Superior temporal gyrus (tissue), 1 donor: ENCODE data around the gene NOCT.
"Not testable (repeated sequence)": the region's sequence is repeated elsewhere in the genome, so short reads cannot be mapped to it uniquely, and the experiment has no call there.

Source experiments
- DNase-seq: peaks from one replicate; pipeline ENCODE4 v3.0.0-alpha.2; 2016; ENCODE audit errors: extremely low spot score

Gene NOCT

GRCh38 chr4:139015269-139015947 lies at the start of gene NOCT:
Gene NOCT, plus strand, starts transcription at chr4:139015781. Its CDS starts 201 bp downstream, at chr4:139015982.
- peak; percentile 88 for DNase-seq

- DNase-seq, result no peak
Observed at GRCh38 chr4:138967313-138967712, 48.3 kb upstream of the NOCT start.

GRCh38 chr4:138972956-138973801 lies 42.4 kb upstream of the NOCT start:
- no peak for DNase-seq

- DNase-seq, result no peak
Observed at GRCh38 chr4:138975225-138975624, 40.4 kb upstream of the NOCT start.

GRCh38 chr4:138976526-138976925 lies 39.1 kb upstream of the NOCT start:
- no peak for DNase-seq

GRCh38 chr4:138977524-138977923 lies 38.1 kb upstream of the NOCT start:
- DNase-seq, result no peak

- DNase-seq, result no peak
Observed at GRCh38 chr4:138978028-138978585, 37.5 kb upstream of the NOCT start.

GRCh38 chr4:138978600-138978999 lies 37.0 kb upstream of the NOCT start:
- no peak for DNase-seq

- DNase-seq, result no peak
Observed at GRCh38 chr4:138979742-138980141, 35.8 kb upstream of the NOCT start.

- DNase-seq, result peak; percentile 48
Observed at GRCh38 chr4:138981930-138982390, 33.6 kb upstream of the NOCT start.

- no peak for DNase-seq
Observed at GRCh38 chr4:138982754-138983153, 32.8 kb upstream of the NOCT start.

GRCh38 chr4:138983690-138984089 lies 31.9 kb upstream of the NOCT start:
- DNase-seq, result no peak

- no peak for DNase-seq
Observed at GRCh38 chr4:138984647-138985046, 30.9 kb upstream of the NOCT start.

- no peak for DNase-seq
Observed at GRCh38 chr4:138992676-138993075, 22.9 kb upstream of the NOCT start.

GRCh38 chr4:138996090-138996489 lies 19.5 kb upstream of the NOCT start:
- DNase-seq, result no peak

- DNase-seq, result no peak
Observed at GRCh38 chr4:138999666-139000065, 15.9 kb upstream of the NOCT start.

- DNase-seq, result not testable (repeated sequence)
Observed at GRCh38 chr4:139000134-139000533, 15.4 kb upstream of the NOCT start.

- not testable (repeated sequence) for DNase-seq
Observed at GRCh38 chr4:139001430-139001829, 14.2 kb upstream of the NOCT start.

- DNase-seq, result not testable (repeated sequence)
Observed at GRCh38 chr4:139003668-139004067, 11.9 kb upstream of the NOCT start.

GRCh38 chr4:139005774-139006173 lies 9.8 kb upstream of the NOCT start:
- no peak for DNase-seq

GRCh38 chr4:139007640-139008039 lies 7.9 kb upstream of the NOCT start:
- no peak for DNase-seq

GRCh38 chr4:139008278-139008677 lies 7.3 kb upstream of the NOCT start:
- not testable (repeated sequence) for DNase-seq

- no peak for DNase-seq
Observed at GRCh38 chr4:139009702-139010101, 5.9 kb upstream of the NOCT start.
